GM12875 (cell line): ENCODE measurements around the gene CELF3.

Experiments
- H3K4me3 ChIP-seq: one replicate; pipeline ENCODE4 v1.5.1; 2011; ENCODE audit warnings: low read depth, low read length, control low read depth
- CTCF ChIP-seq: IDR thresholded peaks from 2 replicates; pipeline ENCODE4 v1.5.1; 2011; ENCODE audit warnings: low read depth, mild to moderate bottlenecking, control low read depth, inconsistent platforms, low read length, moderate library complexity, borderline replicate concordance; ENCODE audit not compliant: insufficient read depth

Gene CELF3

GRCh38 chr1:151716771-151717631, at the start of gene CELF3:
TSS of gene CELF3 (minus strand) at chr1:151716803. CDS start at chr1:151716020, 783 bp downstream.
- H3K4me3 ChIP-seq, result no peak within 1 kb of the TSS
- TF ChIP-seq CTCF, result no peak

- peak overlapping the region; percentile 62 for H3K4me3 ChIP-seq
- no peak for TF ChIP-seq CTCF
Measured at GRCh38 chr1:151763990-151764389, 47.4 kb upstream of the CELF3 start.

- no peak for TF ChIP-seq CTCF
- H3K4me3 ChIP-seq, result peak within 1 kb of the TSS; percentile 62
Measured at GRCh38 chr1:151762941-151763921, 46.6 kb upstream of the CELF3 start, which contains the start of gene MRPL9. TSS of gene MRPL9 (minus strand) at chr1:151763496. CDS start at chr1:151763479, 17 bp downstream.

GRCh38 chr1:151760597-151761385, 44.2 kb upstream of the CELF3 start:
- no peak overlapping the region for H3K4me3 ChIP-seq
- no peak for TF ChIP-seq CTCF

GRCh38 chr1:151759241-151759640, 42.6 kb upstream of the CELF3 start:
- no peak for TF ChIP-seq CTCF

GRCh38 chr1:151756291-151756690, 39.7 kb upstream of the CELF3 start:
- TF ChIP-seq CTCF, result no peak
- no peak overlapping the region for H3K4me3 ChIP-seq

More at GRCh38 chr1:151759241-151759640, 42.6 kb upstream of the CELF3 start:
- no peak overlapping the region for H3K4me3 ChIP-seq
